ENCODE measurements around the gene SELENOO. TPM values are rescaled to one million over a fixed set of nuclear protein-coding genes. Genes with fewer than 3 reads are reported as not detected.
A peak's percentile ranks its signal among the peaks of the same experiment; 100 is the strongest.

The SELENOO gene
- total and polyA plus RNA-seq, 2 of the 13 experiments (the other 11 are each of a cell fraction or from before 2014, with no cell fraction given), result 14.4 to 19.0 TPM

DNA sequence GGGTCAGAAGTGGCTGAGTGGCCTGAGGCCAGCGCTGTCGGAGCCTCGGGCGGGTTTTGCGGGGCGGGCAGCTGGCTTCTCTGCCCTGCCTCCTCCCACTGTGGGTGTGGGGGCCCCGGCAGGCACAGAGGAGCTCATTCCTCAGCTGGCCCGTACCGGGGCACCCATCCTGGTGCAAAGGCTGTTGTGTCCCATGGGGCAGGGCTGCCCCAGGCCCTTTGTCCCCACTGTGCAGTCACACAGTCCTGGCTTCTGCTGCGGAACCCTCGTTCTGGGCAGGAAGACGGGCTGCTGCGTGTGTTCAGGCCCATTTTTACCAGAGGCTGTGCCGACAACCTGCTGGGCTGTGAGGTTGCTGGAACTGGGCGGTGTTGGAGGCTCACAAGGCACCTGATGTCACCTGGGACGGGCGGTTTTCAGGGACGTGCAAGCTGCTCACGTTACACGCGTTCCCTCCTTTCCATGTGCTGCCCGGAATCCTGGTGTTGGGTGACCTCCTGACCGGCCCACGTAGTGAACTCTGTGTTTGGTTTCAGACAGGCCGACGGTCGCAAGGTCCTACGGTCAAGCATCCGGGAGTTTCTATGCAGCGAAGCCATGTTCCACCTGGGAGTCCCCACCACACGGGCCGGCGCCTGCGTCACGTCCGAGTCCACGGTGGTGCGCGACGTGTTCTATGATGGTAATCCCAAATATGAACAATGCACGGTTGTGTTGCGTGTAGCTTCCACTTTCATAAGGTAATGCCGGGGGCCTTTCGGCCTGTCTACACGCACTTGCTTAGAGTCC, 5.2 kb downstream of the SELENOO start (continued):
- TF ChIP-seq, protein P1, sequence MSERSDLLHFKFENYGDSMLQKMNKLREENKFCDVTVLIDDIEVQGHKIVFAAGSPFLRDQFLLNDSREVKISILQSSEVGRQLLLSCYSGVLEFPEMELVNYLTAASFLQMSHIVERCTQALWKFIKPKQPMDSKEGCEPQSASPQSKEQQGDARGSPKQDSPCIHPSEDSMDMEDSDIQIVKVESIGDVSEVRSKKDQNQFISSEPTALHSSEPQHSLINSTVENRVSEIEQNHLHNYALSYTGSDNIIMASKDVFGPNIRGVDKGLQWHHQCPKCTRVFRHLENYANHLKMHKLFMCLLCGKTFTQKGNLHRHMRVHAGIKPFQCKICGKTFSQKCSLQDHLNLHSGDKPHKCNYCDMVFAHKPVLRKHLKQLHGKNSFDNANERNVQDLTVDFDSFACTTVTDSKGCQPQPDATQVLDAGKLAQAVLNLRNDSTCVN (CRISPR knock-in tag; IDR thresholded peaks at IDR 0.05; ENCODE audit: borderline replicate concordance), result no peak
- TF ChIP-seq ZNF20 (CRISPR knock-in tag; IDR thresholded peaks at IDR 0.05) (no peak), ZFP41 (CRISPR knock-in tag; IDR thresholded peaks at IDR 0.05; ENCODE audit: borderline replicate concordance) (no peak), ZNF768 (CRISPR knock-in tag; IDR thresholded peaks at IDR 0.05) (peak; percentile 20; the same call in 1 of the 2 replicates), RBM22 (optimal IDR thresholded peaks at IDR 0.05; ENCODE audit: low read length) (peak; percentile 57), POLR2G (IDR thresholded peaks at IDR 0.05; ENCODE audit: low read depth, low read length) (peak; percentile 19; the same call in 1 of the 2 replicates), HMGA1 (CRISPR knock-in tag; conservative IDR thresholded peaks at IDR 0.05) (no peak), HIVEP1 (CRISPR knock-in tag; IDR thresholded peaks at IDR 0.05) (0 out of 2 replicates have a peak, but pooled peaks have one; percentile 13), MTA1 (CRISPR knock-in tag; IDR thresholded peaks at IDR 0.05; ENCODE audit: borderline replicate concordance) (no peak), AGO2 (optimal IDR thresholded peaks at IDR 0.05; ENCODE audit: low read depth, low read length) (peak; percentile 97), RBFOX2 (IDR thresholded peaks at IDR 0.05; ENCODE audit: low read depth, low read length) (peak; percentile 69)

DNA sequence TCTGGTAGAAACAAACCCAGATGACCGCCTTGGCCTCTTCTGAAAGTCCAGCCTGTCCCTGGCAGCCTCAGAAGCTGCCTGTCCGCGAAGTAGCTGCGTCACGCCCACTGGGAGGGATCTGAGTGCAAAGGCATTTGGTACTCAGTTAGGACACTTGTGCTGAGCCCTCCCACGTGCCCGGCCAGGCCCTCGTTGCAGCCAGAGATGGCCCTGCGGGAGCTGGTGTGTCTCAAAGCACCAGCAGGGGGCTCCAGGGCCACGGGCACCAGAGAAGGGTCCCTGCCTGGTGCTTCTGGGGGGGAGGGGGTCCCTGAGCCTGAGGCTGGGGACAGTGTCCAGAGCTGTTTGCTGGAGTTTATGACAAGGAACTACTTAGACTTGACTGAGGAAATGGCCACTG, 5.8 kb downstream of the SELENOO start:
- no peak overlapping the region for H3K4me2 ChIP-seq (ENCODE audit: low read depth, low read length)
- in situ Hi-C loops (cut with HindIII; ENCODE audit: extremely low pct_ligation_motif_present, low pct_unique_long_range_greater_than_20kb) (loop anchor here (5.0 kb wide), 1 partner anchor 59 kb away; no protein-coding TSS in a partner anchor), intact Hi-C loops (cut with micrococcal nuclease; ENCODE audit: unreplicated experiment) (no loop called here)
- H3K9me3 ChIP-seq (ENCODE audit: low read length), result no peaks in the 10 kb centered on the region
- FAIRE-seq, result no peak
- no TSS peak for BruUV-seq (replicated peaks)
- H3K36me3 ChIP-seq (replicated peaks in 1 of 2; ENCODE audit: control insufficient read depth in 1 of 2, insufficient read depth in 2 of 2, low read length in 2 of 2), result peaks cover 5 to 30% of the 10 kb centered on the region in 2 experiments; a peak in 4 of 5 replicates
- H4K20me1 ChIP-seq (ENCODE audit: insufficient read depth, low read length), result peaks cover 11% of the 10 kb centered on the region
- H3K9ac ChIP-seq (ENCODE audit: insufficient read depth, low read depth, low read length), result no peak overlapping the region
- peaks cover 18% of the 10 kb centered on the region for H3K79me2 ChIP-seq (ENCODE audit: insufficient read depth, low read length)
- H3K27me3 ChIP-seq (ENCODE audit: control insufficient read depth in 1 of 2, insufficient read depth in 2 of 2, low read length in 2 of 2), result no peaks in the 10 kb centered on the region
- WGBS (ENCODE audit: low lambda C conversion rate), result no CpG with 5 or more reads among the region's 10 CpGs
- ChIA-PET CTCF (ENCODE audit: low intra/inter-chr PET ratio, low total read pairs) (interaction anchor here (0.9 kb wide), 1 partner anchor 57 kb away, joined by 5 read pairs; no protein-coding TSS in a partner anchor), POLR2A (interaction anchor here (0.7 to 1.2 kb wide), 2 partner anchors 23 to 61 kb away, joined by 3 read pairs; no protein-coding TSS in a partner anchor)
- peak; percentile 63 for ATAC-seq
- peak; percentile 35 for DNase-seq (ENCODE audit: low spot score)
- no peak overlapping the region for H3K27ac ChIP-seq (ENCODE audit: extremely low read length, insufficient read depth, low read length)
- peaks cover 36% of the 10 kb centered on the region for H3K4me1 ChIP-seq (ENCODE audit: insufficient read depth, low read length)
- H2AFZ ChIP-seq (ENCODE audit: low read length), result no peak overlapping the region
- no peak overlapping the region for H3K4me3 ChIP-seq (replicated peaks in 1 of 3; ENCODE audit: insufficient read depth in 1 of 3, low read depth in 2 of 3, low read length in 3 of 3)
- TF ChIP-seq ZFP1 (CRISPR knock-in tag; IDR thresholded peaks at IDR 0.05), result no peak
- TF ChIP-seq POLR2AphosphoS5 (IDR thresholded peaks at IDR 0.05; ENCODE audit: low read depth, low read length), result no peak
- TF ChIP-seq, protein P2, sequence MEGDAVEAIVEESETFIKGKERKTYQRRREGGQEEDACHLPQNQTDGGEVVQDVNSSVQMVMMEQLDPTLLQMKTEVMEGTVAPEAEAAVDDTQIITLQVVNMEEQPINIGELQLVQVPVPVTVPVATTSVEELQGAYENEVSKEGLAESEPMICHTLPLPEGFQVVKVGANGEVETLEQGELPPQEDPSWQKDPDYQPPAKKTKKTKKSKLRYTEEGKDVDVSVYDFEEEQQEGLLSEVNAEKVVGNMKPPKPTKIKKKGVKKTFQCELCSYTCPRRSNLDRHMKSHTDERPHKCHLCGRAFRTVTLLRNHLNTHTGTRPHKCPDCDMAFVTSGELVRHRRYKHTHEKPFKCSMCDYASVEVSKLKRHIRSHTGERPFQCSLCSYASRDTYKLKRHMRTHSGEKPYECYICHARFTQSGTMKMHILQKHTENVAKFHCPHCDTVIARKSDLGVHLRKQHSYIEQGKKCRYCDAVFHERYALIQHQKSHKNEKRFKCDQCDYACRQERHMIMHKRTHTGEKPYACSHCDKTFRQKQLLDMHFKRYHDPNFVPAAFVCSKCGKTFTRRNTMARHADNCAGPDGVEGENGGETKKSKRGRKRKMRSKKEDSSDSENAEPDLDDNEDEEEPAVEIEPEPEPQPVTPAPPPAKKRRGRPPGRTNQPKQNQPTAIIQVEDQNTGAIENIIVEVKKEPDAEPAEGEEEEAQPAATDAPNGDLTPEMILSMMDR (CRISPR knock-in tag; IDR thresholded peaks at IDR 0.05), result peak; percentile 63
- TF ChIP-seq MIXL1 (CRISPR knock-in tag; IDR thresholded peaks at IDR 0.05), result no peak
- TF ChIP-seq FOXK1 (CRISPR knock-in tag; IDR thresholded peaks at IDR 0.05; ENCODE audit: borderline replicate concordance, low read depth), result no peak
- no peak for TF ChIP-seq ETV5 (CRISPR knock-in tag; IDR thresholded peaks at IDR 0.05; ENCODE audit: borderline replicate concordance)
- TF ChIP-seq ZEB1 (IDR thresholded peaks at IDR 0.05; ENCODE audit: insufficient replicate concordance, low read depth), result no peak
- TF ChIP-seq ZNF749 (CRISPR knock-in tag; IDR thresholded peaks at IDR 0.05; ENCODE audit: borderline replicate concordance), result no peak
- no peak for TF ChIP-seq PHF21A (CRISPR knock-in tag; IDR thresholded peaks at IDR 0.05)
- TF ChIP-seq ZNF367 (CRISPR knock-in tag; IDR thresholded peaks at IDR 0.05; ENCODE audit: borderline replicate concordance), result no peak
- no peak for TF ChIP-seq ZNF460 (CRISPR knock-in tag; IDR thresholded peaks at IDR 0.05; ENCODE audit: borderline replicate concordance)

Data from HepG2 (cell line).